HG03025 (cell line): ENCODE data around the gene LINC00237.

Experiments
- ATAC-seq: cut with Tn5 transposase; IDR thresholded peaks from one replicate; pipeline ENCODE4 v1.9.1; 2021; ENCODE audit warnings: mild to moderate bottlenecking, moderate library complexity; ENCODE audit not compliant: unreplicated experiment, low FRiP score

The LINC00237 gene

GRCh38 chr20:21052241-21052640 lies 53.9 kb downstream of the LINC00237 start:
- no peak for ATAC-seq

- ATAC-seq, result no peak
Measured at GRCh38 chr20:21050710-21051109, 55.4 kb downstream of the LINC00237 start.

- ATAC-seq, result no peak
Measured at GRCh38 chr20:21049305-21049828, 56.8 kb downstream of the LINC00237 start.

- no peak for ATAC-seq
Measured at GRCh38 chr20:21048841-21049273, 57.3 kb downstream of the LINC00237 start.

GRCh38 chr20:21047981-21048380 lies 58.2 kb downstream of the LINC00237 start:
- ATAC-seq, result no peak

GRCh38 chr20:21046413-21047070 lies 59.6 kb downstream of the LINC00237 start:
- no peak for ATAC-seq
